ENCODE results near the gene CCSAP.

DNA sequence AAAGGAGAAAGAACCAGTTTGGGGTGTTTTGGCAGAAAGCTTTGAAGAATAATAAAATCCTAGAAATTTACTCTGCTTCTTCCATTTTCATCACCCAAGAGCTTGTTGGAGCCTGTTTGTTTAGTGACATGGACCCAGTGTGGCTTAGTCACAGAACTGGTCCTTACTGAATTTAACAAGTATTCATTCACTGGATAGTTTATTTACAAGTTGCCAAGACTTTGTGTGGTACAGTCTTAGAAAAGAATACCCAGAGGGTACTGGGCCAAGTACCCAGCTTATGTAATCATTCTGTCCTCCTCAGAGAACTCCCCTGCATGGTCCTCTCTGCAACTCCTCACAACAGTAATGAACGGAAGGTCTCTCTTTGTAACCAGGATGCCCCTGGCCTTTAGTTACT is 55.6 kb downstream of the CCSAP start:
- TF ChIP-seq, protein P1, sequence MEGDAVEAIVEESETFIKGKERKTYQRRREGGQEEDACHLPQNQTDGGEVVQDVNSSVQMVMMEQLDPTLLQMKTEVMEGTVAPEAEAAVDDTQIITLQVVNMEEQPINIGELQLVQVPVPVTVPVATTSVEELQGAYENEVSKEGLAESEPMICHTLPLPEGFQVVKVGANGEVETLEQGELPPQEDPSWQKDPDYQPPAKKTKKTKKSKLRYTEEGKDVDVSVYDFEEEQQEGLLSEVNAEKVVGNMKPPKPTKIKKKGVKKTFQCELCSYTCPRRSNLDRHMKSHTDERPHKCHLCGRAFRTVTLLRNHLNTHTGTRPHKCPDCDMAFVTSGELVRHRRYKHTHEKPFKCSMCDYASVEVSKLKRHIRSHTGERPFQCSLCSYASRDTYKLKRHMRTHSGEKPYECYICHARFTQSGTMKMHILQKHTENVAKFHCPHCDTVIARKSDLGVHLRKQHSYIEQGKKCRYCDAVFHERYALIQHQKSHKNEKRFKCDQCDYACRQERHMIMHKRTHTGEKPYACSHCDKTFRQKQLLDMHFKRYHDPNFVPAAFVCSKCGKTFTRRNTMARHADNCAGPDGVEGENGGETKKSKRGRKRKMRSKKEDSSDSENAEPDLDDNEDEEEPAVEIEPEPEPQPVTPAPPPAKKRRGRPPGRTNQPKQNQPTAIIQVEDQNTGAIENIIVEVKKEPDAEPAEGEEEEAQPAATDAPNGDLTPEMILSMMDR (conservative IDR thresholded peaks at IDR 0.05; ENCODE audit: low read depth, low read length), result no peak
- no peak for TF ChIP-seq EZH2 (IDR thresholded peaks at IDR 0.05; ENCODE audit: low read length, unreplicated experiment)
- no peak for TF ChIP-seq EZH2phosphoT487 (IDR thresholded peaks at IDR 0.05; ENCODE audit: borderline replicate concordance, low read length)
